HFFc6 (cell line): Measurements from ENCODE around the gene SNX25. TPM values are rescaled to one million over a fixed set of nuclear protein-coding genes. Genes with fewer than 3 reads are reported as not detected.

Experiments used
- DNase-seq: peaks from one replicate; pipeline ENCODE4 v3.0.0-alpha.2; 2018
- H3K27ac Mint-ChIP-seq: 2 replicates; pipeline ENCODE4 v1.8.0; 2020; ENCODE audit warnings: mild to moderate bottlenecking, mixed read lengths
- H3K27me3 Mint-ChIP-seq: 2 replicates; pipeline ENCODE4 v1.8.0; 2021; ENCODE audit warnings: mild to moderate bottlenecking, moderate library complexity, mixed read lengths; ENCODE audit not compliant: insufficient read depth
- H3K36me3 Mint-ChIP-seq: 2 replicates; pipeline ENCODE4 v1.8.0; 2021; ENCODE audit warnings: low read depth, mixed read lengths
- H3K4me1 Mint-ChIP-seq: 2 replicates; pipeline ENCODE4 v1.8.0; 2020; ENCODE audit warnings: low read depth, mixed read lengths
- H3K4me3 Mint-ChIP-seq: 2 replicates; pipeline ENCODE4 v1.8.0; 2020; ENCODE audit warnings: mild to moderate bottlenecking, moderate library complexity, mixed read lengths
- H3K9me3 Mint-ChIP-seq: 2 replicates; pipeline ENCODE4 v1.8.0; 2020; ENCODE audit warnings: mild to moderate bottlenecking, mixed read lengths
- CTCF ChIP-seq: fragments of 200-600 bp; sonication (generic); IDR thresholded peaks from 2 replicates; pipeline ENCODE4 v1.5.0; 2021; ENCODE audit warnings: antibody characterized with exemption, mild to moderate bottlenecking
- total RNA-seq, 6 experiments: library from RNA; stranded (reverse); fragmentation: NEBNext Ultra II Directional; extraction: Animal tissue kit (Norgen Biotek cat#: 25700); gene quantifications; 2 replicates in 1 of 6; 3 replicates in 5 of 6; pipeline ENCODE4 v1.2.3, GENCODE V29; 2021

SNX25 gene
- total RNA-seq, 6 experiments from 2014 or later = 19.4 to 40.2 (median 24.8) TPM

GRCh38 chr4:185213877-185214276 is 4.5 kb downstream of the SNX25 start:
- no peaks in the 10 kb centered on the region for H3K9me3 Mint-ChIP-seq
- TF ChIP-seq CTCF = no peak
- H3K4me1 Mint-ChIP-seq = peaks cover 60% of the 10 kb centered on the region
- no peak overlapping the region for H3K4me3 Mint-ChIP-seq
- no peak overlapping the region for H3K27ac Mint-ChIP-seq
- H3K27me3 Mint-ChIP-seq = peaks cover 3% of the 10 kb centered on the region
- no peaks in the 10 kb centered on the region for H3K36me3 Mint-ChIP-seq
- no peak for DNase-seq

- Mint-ChIP-seq H3K27me3 (peaks cover 3% of the 10 kb centered on the region), H3K36me3 (no peaks in the 10 kb centered on the region), H3K4me1 (peaks cover 70% of the 10 kb centered on the region), H3K9me3 (no peaks in the 10 kb centered on the region), H3K4me3 (no peak overlapping the region; the same call in 1 of the 2 replicates), H3K27ac (peak overlapping the region; percentile 46; the same call in 1 of the 2 replicates)
- TF ChIP-seq CTCF = no peak
- DNase-seq = no peak
Measured at GRCh38 chr4:185215261-185215660, 5.9 kb downstream of the SNX25 start.

DNA sequence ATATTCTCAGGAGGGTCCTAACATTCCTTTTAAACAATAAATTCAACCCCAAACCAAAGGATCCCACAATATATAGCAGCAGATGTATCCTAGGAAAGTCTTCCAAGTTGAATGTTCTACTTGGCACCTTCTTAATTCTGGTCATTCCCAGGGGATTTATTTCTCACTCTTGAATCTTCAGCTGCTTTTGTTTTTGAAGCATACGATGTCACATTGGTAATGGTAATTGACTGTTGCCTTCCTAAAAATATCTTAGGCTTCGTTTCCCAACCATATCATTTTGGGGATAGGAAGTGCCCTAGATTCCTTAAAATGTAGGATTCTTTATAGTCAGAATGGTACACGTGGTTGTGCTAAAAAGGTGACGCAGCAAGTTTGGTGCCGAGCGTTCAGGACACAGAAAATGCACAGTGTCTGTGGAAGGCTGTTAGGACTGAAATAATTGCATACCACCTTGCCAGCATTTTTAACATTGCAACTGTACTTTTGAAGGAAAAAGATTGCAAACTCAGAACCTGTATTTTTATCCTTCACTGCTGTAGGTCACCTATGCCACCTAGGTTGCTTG is 8.1 kb downstream of the SNX25 start:
- no peak for TF ChIP-seq CTCF
- Mint-ChIP-seq H3K27me3 (no peaks in the 10 kb centered on the region; the same call in 1 of the 2 replicates), H3K9me3 (no peaks in the 10 kb centered on the region), H3K4me1 (peaks cover 70% of the 10 kb centered on the region), H3K4me3 (no peak overlapping the region), H3K27ac (no peak overlapping the region), H3K36me3 (peaks cover 5% of the 10 kb centered on the region)
- no peak for DNase-seq

- peaks cover 70% of the 10 kb centered on the region for H3K4me1 Mint-ChIP-seq
- peaks cover 5% of the 10 kb centered on the region for H3K36me3 Mint-ChIP-seq
- no peaks in the 10 kb centered on the region for H3K9me3 Mint-ChIP-seq
- no peaks in the 10 kb centered on the region; the same call in 1 of the 2 replicates for H3K27me3 Mint-ChIP-seq
- DNase-seq = no peak
- TF ChIP-seq CTCF = no peak
- H3K27ac Mint-ChIP-seq = no peak overlapping the region
- no peak overlapping the region for H3K4me3 Mint-ChIP-seq
Measured at GRCh38 chr4:185218312-185218711, 8.9 kb downstream of the SNX25 start.

DNA sequence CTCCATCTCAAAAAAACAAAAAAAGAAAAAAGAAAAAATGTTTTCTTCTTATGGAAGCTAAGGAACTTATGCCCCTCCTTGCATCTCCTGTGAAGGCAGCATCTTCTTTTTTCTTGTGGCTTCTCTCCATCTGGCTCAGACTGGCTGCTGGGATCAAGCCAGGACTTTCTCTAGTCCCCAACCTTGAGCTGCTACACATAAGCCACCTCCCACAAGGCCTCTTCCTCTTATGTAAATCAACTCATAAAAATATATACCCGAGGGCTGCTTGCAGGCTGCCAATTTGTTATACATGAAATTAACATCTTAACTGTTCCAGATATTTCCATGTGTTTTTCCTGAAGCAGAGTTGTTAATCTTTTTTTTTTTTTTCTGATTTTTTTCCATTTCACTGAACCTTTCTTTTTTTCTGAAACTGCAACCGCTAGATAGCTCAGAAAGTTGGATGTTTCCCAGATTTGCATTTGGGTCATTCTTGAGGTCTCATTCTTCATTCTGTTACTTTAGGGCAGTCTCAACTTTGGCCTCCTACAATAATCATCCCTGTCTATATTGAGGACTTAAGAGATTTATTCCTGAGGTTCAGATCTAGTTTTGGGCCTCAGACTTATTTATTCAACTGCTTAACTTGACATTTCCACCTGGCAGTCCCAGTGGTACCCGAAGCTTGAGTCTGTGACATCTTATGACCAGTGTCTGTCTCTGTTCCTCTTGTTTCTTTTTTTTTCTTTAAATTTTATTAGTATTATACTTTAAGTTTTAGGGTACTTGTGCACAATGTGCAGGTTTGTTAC is 10.3 kb downstream of the SNX25 start:
- Mint-ChIP-seq H3K27ac (peak overlapping the region; percentile 81), H3K4me3 (peak overlapping the region; percentile 60), H3K36me3 (peaks cover 5% of the 10 kb centered on the region), H3K9me3 (no peaks in the 10 kb centered on the region), H3K27me3 (no peaks in the 10 kb centered on the region), H3K4me1 (peaks cover 67% of the 10 kb centered on the region)
- peak; percentile 75 for DNase-seq
- no peak for TF ChIP-seq CTCF
